ENCODE results near the gene GPC2. TPM values are rescaled to one million over a fixed set of nuclear protein-coding genes. Genes with fewer than 3 reads are reported as not detected.

The GPC2 gene, protein sequence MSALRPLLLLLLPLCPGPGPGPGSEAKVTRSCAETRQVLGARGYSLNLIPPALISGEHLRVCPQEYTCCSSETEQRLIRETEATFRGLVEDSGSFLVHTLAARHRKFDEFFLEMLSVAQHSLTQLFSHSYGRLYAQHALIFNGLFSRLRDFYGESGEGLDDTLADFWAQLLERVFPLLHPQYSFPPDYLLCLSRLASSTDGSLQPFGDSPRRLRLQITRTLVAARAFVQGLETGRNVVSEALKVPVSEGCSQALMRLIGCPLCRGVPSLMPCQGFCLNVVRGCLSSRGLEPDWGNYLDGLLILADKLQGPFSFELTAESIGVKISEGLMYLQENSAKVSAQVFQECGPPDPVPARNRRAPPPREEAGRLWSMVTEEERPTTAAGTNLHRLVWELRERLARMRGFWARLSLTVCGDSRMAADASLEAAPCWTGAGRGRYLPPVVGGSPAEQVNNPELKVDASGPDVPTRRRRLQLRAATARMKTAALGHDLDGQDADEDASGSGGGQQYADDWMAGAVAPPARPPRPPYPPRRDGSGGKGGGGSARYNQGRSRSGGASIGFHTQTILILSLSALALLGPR
- total RNA-seq: 5.6 TPM in 1 of 2 replicates, not detected in the other

DNA sequence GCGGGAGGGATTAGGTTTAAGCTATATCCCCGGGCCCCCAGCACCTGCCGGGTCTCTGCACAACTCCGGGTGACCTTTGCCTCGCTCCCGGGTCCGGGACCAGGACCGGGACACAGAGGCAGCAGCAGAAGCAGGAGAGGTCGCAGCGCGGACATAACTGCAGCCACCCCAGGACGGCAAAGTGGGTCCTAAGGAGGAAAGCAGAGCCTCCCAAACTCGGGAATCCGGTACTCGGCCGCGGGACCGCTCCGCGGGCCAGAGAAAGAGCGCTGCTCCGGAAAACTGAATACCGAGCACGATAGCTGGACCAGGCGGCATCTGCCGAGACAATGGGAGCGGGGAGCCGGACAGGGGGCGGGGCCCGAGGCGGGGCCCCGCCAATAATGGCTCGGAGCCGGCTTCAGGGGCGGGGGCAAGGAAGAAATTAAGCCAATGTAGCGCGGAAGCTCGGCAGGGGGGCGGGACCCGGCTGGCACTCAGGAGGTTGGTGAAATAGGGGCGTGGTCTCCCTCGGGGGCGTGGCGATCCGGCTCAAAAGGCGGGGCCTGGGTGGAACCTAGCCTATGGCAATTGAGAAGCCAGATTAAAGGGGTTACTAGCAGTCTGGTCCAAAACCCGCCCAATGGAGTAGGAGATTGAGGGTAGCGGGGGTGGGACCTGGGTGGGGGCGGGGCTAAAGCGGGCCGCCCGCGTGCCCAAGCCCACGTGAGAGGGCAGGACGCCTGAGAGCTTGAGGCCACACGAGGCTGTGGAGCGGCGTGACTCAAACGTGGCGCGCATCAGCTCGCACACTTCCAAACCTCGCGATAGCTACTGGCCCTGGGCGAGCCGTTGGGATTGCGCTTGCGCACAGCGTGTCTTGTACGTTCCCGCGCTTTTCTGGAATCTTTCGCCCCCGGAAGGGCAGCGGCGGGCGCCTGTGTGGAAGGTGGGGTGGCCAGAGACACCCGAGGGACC lies at the start of gene GPC2, which contains the start of gene STAG3:
Gene GPC2 (minus strand): TSS at position 337 of the 957 bp plus-strand sequence. CDS start 182 bp downstream, at position 155.
Gene STAG3 (plus strand): TSS at position 874 of the 957 bp plus-strand sequence. CDS start 2,639 bp downstream, outside the sequence.

DNA sequence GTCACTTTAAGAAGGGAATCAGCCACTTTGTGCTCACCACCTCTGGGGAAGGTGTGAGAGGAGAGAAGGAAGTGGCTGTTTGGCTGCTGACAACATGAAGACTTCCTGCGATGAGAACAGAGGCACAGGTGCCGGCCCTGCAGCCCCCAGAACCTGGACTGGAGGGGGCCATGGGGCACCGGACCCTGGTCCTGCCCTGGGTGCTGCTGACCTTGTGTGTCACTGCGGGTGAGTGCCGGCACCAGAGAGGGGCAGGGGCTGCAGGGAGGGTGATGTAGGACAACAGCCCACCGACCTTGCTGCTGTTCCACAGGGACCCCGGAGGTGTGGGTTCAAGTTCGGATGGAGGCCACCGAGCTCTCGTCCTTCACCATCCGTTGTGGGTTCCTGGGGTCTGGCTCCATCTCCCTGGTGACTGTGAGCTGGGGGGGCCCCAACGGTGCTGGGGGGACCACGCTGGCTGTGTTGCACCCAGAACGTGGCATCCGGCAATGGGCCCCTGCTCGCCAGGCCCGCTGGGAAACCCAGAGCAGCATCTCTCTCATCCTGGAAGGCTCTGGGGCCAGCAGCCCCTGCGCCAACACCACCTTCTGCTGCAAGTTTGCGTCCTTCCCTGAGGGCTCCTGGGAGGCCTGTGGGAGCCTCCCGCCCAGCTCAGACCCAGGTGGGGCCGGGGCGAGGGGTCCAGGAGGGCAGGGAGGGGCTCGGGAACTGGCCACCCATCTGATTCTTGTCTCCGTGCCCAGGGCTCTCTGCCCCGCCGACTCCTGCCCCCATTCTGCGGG lies 42.8 kb upstream of the GPC2 start, which contains the start of gene PVRIG:
Gene PVRIG (plus strand): TSS at position 149 of the 785 bp plus-strand sequence. CDS start 22 bp downstream, at position 171.

DNA sequence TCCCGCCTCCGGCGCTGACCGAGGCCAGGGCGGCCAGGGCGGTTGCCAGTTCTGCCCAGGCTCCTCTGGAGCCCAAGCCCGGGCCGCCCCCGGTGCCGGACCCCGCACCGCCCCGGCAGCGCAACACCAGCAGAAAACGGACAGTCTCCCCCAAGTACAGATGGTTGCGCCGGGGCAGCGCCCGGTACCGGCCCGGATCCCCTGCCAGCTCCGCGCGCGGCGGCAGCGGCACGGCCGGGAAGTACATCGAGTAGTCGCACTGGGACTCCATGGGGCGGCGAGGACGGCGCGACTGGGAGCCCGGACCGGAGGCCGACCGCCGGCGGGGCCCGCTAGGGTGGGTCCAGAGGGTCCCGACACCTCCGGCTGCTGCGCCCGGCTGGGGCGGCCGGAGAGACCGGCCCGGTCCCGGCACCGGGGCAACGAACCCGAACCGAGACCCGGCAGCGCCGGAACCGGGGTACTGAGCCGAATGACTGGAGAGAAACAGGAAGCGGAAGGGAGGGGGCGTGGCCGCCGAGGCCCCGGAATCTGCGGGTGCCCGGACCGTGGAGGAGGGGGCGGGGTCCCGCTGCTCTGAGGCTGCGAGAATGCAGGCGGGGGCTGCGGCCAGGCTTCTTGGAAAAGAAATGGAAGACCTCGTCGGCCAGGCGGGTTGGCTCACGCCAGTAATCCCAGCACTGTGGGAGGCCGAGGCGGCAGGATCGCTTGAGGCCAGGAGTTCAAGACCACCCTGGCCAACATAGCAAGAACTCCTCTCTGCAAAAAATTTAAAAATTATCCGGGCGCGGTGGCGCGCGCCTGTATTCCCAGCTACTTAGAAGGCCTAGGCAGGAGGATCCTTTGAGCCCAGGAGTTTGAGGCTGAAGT lies 18.7 kb downstream of the GPC2 start, which contains the start of gene TRAPPC14:
Gene TRAPPC14 (minus strand): TSS at position 495 of the 870 bp plus-strand sequence. CDS start 224 bp downstream, at position 271.

DNA sequence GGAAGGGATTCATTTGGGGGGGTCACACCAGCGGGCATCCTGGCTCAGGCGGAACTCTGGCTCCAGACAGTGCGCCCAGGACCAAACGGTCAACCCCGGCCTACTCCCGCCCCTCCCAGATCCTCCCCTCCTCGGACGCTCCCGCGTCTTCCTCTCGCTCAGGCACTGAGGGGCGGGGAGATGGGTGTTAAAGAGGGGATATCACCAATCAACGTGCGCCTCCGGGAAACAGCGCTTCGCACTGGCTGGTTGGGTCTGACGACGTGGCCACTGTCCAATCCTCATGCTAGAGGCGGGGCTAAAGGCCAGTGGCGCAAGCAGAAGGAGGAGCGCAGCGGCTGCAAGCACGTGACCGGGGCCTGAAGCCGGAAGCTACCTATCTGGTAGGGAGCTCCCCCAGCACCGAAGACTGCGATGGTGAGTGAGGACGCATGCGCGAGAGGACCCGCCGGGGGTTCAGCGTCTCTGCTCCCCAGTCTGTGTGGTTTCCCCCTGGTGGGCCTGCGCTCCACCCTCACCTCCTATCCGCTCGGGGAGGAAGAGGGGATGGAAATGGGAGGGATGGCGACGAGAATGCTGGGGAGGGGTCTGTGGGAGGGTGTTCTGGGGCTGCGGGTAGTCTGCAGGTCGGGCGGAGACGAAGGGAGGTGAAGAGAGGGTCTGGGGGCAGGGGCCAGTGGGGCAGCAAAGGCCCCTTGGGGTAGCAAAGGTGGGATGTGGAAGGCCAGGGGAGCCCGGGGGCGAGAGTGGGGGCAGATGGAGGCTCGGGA lies 28.4 kb downstream of the GPC2 start, which contains the start of gene LAMTOR4:
Gene LAMTOR4 (plus strand): TSS at position 360 of the 770 bp plus-strand sequence. CDS start 55 bp downstream, at position 415.

DNA sequence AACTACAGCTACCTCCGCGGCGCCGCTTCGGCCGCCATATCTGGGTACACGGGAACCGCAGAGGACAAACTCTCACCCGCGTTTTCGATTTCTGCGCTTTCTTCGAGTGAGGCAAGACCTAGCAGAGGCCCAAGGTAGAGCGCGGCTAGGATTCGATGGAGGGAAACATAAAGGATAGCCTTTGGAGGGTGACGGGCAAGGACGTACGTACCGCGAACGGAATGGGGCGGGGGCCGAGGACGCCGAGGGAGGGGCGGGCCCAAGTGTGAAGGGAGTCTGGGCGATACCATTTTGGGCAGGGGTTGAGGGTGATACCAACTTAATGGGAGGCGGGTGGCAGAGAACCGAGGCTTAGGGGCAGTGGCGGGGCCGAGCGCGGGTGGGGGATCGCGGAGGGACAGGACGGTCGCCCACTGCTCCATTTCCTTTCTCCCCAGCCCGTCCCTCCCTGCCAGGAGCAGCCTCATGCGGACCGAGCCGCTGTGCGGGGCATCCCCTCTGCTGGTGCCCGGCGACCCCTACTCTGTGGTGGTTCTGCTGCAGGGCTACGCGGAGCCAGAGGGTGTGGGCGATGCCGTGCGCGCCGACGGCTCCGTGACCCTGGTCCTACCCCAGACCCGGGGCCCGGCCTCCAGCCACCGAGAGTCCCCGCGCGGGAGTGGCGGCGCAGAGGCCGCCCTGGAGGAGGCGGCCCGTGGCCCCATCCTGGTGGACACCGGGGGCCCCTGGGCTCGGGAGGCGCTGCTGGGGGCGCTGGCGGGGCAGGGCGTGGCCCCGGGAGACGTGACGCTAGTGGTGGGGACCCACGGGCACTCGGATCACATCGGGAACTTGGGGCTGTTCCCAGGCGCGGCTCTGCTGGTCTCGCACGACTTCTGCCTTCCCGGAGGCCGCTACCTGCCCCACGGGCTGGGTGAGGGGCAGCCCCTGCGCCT lies 50.0 kb downstream of the GPC2 start, which contains the start of gene MBLAC1:
Gene MBLAC1 (plus strand): TSS at position 37 of the 935 bp plus-strand sequence. CDS start 429 bp downstream, at position 466.

Other genes with a start within 250 kb of the GPC2 start
- not detected in 2 replicates for gene GJC3, start 247.8 kb downstream of the GPC2 start, total RNA-seq
- gene AZGP1, start 201.3 kb downstream of the GPC2 start, total RNA-seq: not detected in 2 replicates
- 17.1 and 20.3 TPM in 2 replicates for gene ZKSCAN1, start 161.8 kb downstream of the GPC2 start, total RNA-seq
- 7.2 and 10.5 TPM in 2 replicates for gene ZSCAN21, start 127.6 kb downstream of the GPC2 start, total RNA-seq
- gene ZNF3, start 95.7 kb downstream of the GPC2 start, total RNA-seq: 12.5 and 17.8 TPM in 2 replicates
- gene COPS6, start 88.4 kb downstream of the GPC2 start, total RNA-seq: 45.8 and 57.2 TPM in 2 replicates
- 26.2 and 34.8 TPM in 2 replicates for gene MCM7, start 76.0 kb downstream of the GPC2 start, total RNA-seq
- 11.7 and 23.0 TPM in 2 replicates for gene AP4M1, start 75.7 kb downstream of the GPC2 start, total RNA-seq
- gene TAF6, start 58.0 kb downstream of the GPC2 start, total RNA-seq: 51.4 and 58.5 TPM in 2 replicates
- gene CNPY4, start 57.7 kb downstream of the GPC2 start, total RNA-seq: 22.0 and 22.9 TPM in 2 replicates
- gene MBLAC1, start 50.4 kb downstream of the GPC2 start, total RNA-seq: 3.4 and 5.4 TPM in 2 replicates
- 136 and 155 TPM in 2 replicates for gene LAMTOR4, start 28.5 kb downstream of the GPC2 start, total RNA-seq
- gene TRAPPC14, start 18.7 kb downstream of the GPC2 start, total RNA-seq: 7.3 and 10.5 TPM in 2 replicates
- gene GAL3ST4, start 8.8 kb downstream of the GPC2 start, total RNA-seq: 3.8 and 4.5 TPM in 2 replicates
- 0.16 and 1.8 TPM in 2 replicates for gene STAG3, start 537 bp upstream of the GPC2 start, total RNA-seq
- gene PVRIG, start 42.6 kb upstream of the GPC2 start, total RNA-seq: not detected in 2 replicates
- not detected in 2 replicates for gene SPDYE3, start 130.3 kb upstream of the GPC2 start, total RNA-seq
- gene PILRB, start 180.7 kb upstream of the GPC2 start, total RNA-seq: 13.5 and 19.0 TPM in 2 replicates
- gene PILRA, start 196.1 kb upstream of the GPC2 start, total RNA-seq: 0.32 and 1.1 TPM in 2 replicates